HG03097 (cell line): ENCODE data around the gene MEOX2.

ENCODE experiments used
- ATAC-seq: cut with Tn5 transposase; IDR thresholded peaks from one replicate; pipeline ENCODE4 v1.9.1; 2021; ENCODE audit not compliant: unreplicated experiment, low FRiP score

The MEOX2 gene

DNA sequence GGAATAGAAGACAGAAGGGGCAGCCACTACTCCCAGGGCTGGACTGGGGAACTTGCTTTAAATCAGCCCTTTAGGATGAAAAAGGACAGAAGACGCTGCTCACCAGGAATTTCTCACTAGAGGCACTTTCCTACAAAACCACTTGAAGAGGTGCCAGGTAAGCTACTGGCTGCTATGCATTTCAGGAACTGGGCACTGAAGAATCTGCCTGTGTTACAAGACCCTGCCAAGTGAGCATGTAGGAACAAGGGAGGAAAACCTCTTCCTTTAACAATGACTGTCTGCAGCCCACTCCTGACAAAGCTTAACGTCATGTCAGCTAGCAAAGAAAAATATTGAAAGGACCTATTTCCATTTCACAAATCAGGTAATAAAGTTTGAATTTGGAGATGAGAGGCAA is 118.8 kb downstream of the MEOX2 start:
- ATAC-seq: no peak

DNA sequence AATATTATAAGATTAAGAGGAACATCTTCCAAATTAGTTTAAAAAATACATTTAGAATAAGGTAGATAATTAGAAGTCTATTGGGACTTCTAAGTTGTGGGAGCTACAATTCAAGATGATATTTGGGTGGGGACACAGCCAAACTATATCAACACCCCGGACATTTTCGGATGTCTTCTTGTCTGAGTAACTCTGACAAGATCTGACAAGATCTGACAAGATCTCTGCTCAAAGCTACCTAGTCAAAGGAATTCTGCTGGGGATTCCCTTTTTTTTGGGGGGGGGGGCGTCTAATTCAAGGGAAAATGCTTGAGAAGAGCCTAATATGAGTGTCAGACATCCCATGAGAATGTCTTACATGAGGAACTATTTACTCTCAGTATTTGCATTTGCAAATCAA is 119.4 kb downstream of the MEOX2 start:
- no peak for ATAC-seq

DNA sequence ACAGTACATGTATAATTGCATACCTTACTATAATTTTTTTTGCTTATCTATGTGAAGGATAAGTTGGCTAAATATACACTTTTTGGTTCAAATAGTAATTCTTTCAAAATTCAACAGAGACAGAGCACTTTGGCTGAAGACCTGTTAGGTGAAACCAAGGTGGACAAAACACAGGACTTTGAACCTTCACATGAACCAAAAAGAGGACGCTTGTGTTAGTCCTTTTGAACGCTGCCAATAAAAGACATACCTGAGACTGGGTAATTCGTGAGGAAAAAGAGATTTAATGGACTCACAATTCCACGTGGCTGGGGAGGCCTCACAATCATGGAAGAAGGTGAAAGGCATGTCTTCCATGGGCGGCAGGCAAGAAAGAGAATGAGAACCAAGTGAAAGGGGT is 120.0 kb downstream of the MEOX2 start:
- no peak for ATAC-seq

DNA sequence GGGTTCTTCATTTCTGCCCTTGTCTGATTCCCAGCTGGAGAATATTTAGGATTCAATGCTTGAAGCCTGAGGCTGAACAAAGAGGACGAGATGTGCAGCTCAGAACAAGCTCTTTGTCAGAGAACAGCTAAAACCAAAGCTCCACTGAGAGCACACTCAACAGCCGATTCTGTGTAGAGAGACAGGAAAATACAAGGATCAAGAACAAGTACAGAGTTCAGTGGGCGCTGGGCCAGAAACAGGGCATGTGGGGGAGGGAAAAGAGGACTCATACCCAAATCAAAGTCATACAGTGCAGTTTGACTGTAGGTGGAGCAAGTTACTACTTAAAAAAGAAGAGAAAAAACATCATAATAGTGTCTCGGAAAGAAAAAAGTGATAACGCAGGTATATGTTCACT is 124.6 kb downstream of the MEOX2 start, which contains the start of gene AGMO:
Gene AGMO, minus strand, starts transcription at position 181 of the 400 bp plus-strand sequence.
- no peak for ATAC-seq
